ENCODE measurements around the gene ZNF366.

DNA sequence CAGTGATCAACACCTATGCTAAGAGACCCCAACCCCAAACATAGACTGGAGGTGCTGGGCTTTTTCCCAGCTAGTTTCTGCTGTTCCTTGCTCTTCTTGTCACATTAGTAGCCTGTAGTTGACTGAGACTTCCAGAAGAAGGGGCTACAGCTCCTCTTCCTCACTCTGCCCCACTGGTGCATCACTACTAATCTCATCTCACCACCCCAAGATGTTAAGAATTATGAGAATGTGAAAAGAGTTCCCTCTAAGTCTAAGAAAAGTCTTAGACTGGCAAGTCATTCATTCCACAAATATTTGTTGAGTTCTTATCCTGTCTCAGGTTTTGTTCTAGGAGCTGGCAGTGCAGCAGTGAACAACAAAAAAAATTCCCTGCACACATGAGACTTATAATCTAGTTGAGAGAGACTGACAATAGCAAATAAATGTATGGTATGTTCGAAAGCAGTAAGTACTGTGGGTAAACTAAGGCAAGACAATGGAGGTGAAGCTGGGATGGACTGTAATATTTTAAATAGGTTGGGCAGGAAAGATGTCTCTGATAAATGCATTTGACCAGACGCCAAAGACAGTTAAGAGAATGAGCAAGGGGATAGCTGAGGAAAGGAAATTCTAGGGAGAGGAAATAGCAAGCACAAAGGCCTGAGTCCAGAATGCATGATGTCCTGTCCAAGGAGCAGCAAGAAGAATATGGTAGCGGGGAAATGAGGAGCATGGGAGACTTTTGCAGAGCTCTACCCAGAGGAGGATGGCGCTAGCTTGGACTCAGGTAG, 94.7 kb downstream of the ZNF366 start:
- no peak for TF ChIP-seq POU2F2 (IDR thresholded peaks at IDR 0.05; ENCODE audit: low read depth, low read length)
- TF ChIP-seq POLR2A (IDR thresholded peaks at IDR 0.05; ENCODE audit: low read depth, low read length) = no peak
- no peak for TF ChIP-seq POLR2AphosphoS5 (IDR thresholded peaks at IDR 0.05; ENCODE audit: low read depth, low read length)
- TF ChIP-seq SPI1 (IDR thresholded peaks at IDR 0.05; ENCODE audit: low read depth, low read length) = no peak
- TF ChIP-seq TAF1 (IDR thresholded peaks at IDR 0.05; ENCODE audit: low read depth, low read length) = no peak
